ENCODE data around the gene BCL7A.

GRCh38 chr12:122051231-122051876 lies 29.7 kb downstream of the BCL7A start:
- TF ChIP-seq POLR2A (IDR thresholded peaks at IDR 0.05) (no peak), CTCF (IDR thresholded peaks at IDR 0.05) (no peak), EP300 (IDR thresholded peaks at IDR 0.05) (no peak)

Measured in stomach (tissue), 4 donors.